Testis (tissue), 3 donors: Measurements from ENCODE around the gene CDK8. TPM values are rescaled to one million over a fixed set of nuclear protein-coding genes. Genes with fewer than 3 reads are reported as not detected.

Source experiments
- DNase-seq: peaks from one replicate; pipeline ENCODE4 v3.0.0-alpha.2; 2019
- H3K27ac ChIP-seq, 2 donors: fragments of 200-600 bp; sonication (generic); one replicate each; pipeline ENCODE4 v1.5.1; 2019
- H3K27me3 ChIP-seq: fragments of 200-600 bp; sonication (generic); one replicate; pipeline ENCODE4 v1.5.1; 2019
- H3K36me3 ChIP-seq: fragments of 200-600 bp; sonication (generic); one replicate; pipeline ENCODE4 v1.5.1; 2017; ENCODE audit warnings: low read depth; ENCODE audit errors: missing control alignments
- H3K4me1 ChIP-seq: fragments of 200-600 bp; sonication (generic); one replicate; pipeline ENCODE4 v1.5.1; 2019
- H3K4me3 ChIP-seq, 2 donors: fragments of 200-600 bp; sonication (generic); one replicate each; pipeline ENCODE4 v1.5.1; 2017 to 2019
- H3K9me3 ChIP-seq: fragments of 200-600 bp; sonication (generic); one replicate; pipeline ENCODE4 v1.5.1; 2017
- CTCF ChIP-seq, 3 experiments: fragments of 450-650 bp in 2 of 3; fragments of 200-600 bp in 1 of 3; sonication (generic) in 1 of 3; IDR thresholded peaks; one replicate each; pipeline ENCODE4 v1.5.1; 2016 to 2019; ENCODE audit warnings: antibody characterized with exemption in 3 of 3, mild to moderate bottlenecking in 2 of 3, moderate library complexity in 1 of 3
- POLR2A ChIP-seq: fragments of 450-650 bp; IDR thresholded peaks from one replicate; pipeline ENCODE4 v1.6.1; 2017; ENCODE audit warnings: antibody characterized with exemption, mild to moderate bottlenecking, moderate library complexity
- WGBS, 2 donors: methylation state at CpG; one replicate each; pipeline ENCODE4 v1.1.5; 2018; 5-methylcytosine and 5-hydroxymethylcytosine counted together
- intact Hi-C: fragments of 100-400 bp; cut with DNase I; formaldehyde crosslinking; loops from one replicate; pipeline ENCODE4 v1.15.1; 2023; ENCODE audit warnings: low total_unique reads
- polyA plus RNA-seq: library from polyadenylated mRNA; stranded (reverse); fragments of 350-450 nt; fragmentation: Illumina TruSeq; extraction: RNeasy Lipid Tissue Mini Kit (QIAGEN cat#74804); gene quantifications from one replicate; pipeline ENCODE4 v1.2.3, GENCODE V29; 2014; ENCODE audit warnings: low read depth, low replicate concordance; ENCODE audit not compliant: insufficient read depth
- total RNA-seq, 2 donors: library from RNA; depleted of rRNA; stranded (reverse); fragments of >200 nt; gene quantifications; one replicate each; pipeline ENCODE4 v1.2.3, GENCODE V29; 2016

CDK8 gene
- total and polyA plus RNA-seq, 3 donors from 2014 or later, result 16.5 to 31.7 (median 27.1) TPM

DNA sequence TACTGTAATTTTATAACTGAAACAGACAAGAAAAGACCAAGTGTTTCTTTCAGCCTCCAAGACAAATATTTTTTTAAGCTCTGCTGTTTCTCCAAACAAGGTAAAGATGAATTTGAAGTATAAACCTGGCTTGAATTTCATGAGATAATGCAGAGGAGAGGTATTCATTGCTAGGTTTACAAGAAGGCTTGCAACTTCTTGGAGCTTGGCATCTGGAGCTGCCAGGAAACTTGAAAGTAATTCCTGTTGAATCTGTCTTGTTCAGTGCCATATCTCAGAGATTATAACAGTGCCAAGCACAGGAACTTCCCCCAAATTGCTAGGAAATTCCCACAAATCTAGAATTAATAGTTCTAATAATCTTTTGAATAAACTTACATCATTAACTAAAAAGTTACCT lies 70.9 kb downstream of the CDK8 start:
- Histone ChIP-seq H3K4me3 (no peak overlapping the region), H3K9me3 (no peaks in the 10 kb centered on the region), H3K27ac (no peak overlapping the region), H3K27me3 (no peaks in the 10 kb centered on the region), H3K36me3 (no peaks in the 10 kb centered on the region), H3K4me1 (no peaks in the 10 kb centered on the region)
- TF ChIP-seq POLR2A (no peak), CTCF (IDR thresholded peaks at IDR 0.05) (no peak)
- intact Hi-C loops, result no loop called here
- DNase-seq, result no peak

DNA sequence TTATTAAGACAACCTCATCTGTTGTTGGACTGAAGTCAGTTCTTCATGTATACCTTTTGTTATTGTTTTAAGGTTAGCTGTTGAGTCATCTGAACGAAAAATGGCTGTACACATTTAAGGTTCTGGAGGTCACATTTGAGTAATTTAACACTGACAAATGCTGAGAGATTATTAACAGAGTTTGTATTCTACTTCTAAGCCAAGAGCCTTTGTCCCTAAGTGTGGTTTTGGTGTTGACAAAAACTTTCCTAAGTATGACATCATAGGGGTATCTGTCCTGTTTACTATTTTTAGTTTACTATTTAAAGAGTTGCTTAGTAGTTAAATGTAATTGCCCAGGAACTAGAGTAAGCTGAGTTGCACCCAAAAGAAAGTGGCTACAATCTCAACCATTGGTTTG lies 71.9 kb downstream of the CDK8 start:
- H3K4me1 ChIP-seq, result no peaks in the 10 kb centered on the region
- H3K9me3 ChIP-seq, result no peaks in the 10 kb centered on the region
- no peak for DNase-seq
- no peaks in the 10 kb centered on the region for H3K36me3 ChIP-seq
- TF ChIP-seq POLR2A (no peak), CTCF (IDR thresholded peaks at IDR 0.05) (no peak)
- no peak overlapping the region for H3K4me3 ChIP-seq
- WGBS, 2 donors, result 79 to 83% methylated on average over 1 of the region's 1 CpG
- intact Hi-C loops, result no loop called here
- no peak overlapping the region for H3K27ac ChIP-seq
- no peaks in the 10 kb centered on the region for H3K27me3 ChIP-seq

DNA sequence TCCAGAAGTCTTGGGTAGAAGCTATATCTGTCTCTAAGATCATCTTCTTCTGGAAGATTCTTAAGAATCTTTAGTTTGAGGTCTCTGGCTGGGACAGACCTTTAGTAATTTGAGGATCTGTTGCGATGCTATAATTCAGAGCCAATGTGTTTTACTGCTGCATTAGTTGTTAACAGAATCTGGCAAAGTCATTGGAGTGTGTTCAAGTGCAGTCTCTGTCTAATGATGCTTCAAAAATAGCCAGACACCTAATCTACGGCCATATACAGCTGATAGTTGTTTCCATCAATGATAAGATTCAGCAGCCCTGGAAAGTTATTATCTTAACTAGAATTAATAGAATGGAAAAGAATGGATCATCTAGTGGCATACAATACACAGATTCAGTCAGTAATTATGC lies 72.6 kb downstream of the CDK8 start:
- no peak for DNase-seq
- Histone ChIP-seq H3K9me3 (no peaks in the 10 kb centered on the region), H3K4me1 (no peaks in the 10 kb centered on the region), H3K36me3 (no peaks in the 10 kb centered on the region), H3K4me3 (no peak overlapping the region), H3K27ac (no peak overlapping the region), H3K27me3 (no peaks in the 10 kb centered on the region)
- intact Hi-C loops, result no loop called here
- 58 to 82% methylated on average over 2 of the region's 2 CpGs for WGBS, 2 donors
- TF ChIP-seq POLR2A, result no peak
- TF ChIP-seq CTCF (IDR thresholded peaks at IDR 0.05), result no peak

DNA sequence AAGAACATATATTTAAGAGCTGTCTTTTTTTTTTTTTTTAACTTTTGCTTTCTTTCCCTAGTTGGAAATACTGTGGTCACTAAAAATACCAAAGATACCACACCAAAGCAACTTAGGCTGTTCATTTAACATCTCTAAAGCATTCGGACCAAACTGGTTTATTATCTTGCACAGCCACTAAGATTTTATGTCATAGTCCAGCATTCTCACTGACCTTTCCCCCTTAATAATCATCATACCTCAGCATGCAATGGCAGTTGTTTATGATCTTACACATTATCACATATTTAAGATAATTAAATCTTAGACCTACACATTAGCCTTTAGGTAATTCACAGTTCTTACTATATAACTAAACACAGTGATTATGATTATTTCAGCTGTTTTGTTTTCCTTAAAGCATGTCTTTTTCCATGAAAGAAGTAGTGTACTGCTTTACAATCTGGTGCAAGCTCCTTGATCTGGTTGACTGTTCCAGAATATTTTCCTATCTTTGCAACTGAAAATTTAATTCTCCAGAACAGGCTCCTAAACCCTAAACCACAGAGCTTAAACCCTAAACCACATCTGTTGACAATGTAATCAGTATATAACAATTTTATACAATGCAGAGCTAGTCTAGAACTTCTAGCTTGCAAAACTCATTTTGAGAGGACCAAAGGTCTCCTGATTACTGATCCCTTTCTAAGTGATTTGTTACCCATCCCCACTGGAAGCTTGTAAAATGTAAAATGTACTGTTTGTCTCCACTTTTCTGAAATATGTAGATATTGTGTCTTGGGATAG lies 74.2 kb downstream of the CDK8 start:
- H3K4me1 ChIP-seq, result no peaks in the 10 kb centered on the region

More for the DNA sequence above, 74.2 kb downstream of the CDK8 start:
- 81 to 86% methylated on average over 1 of the region's 1 CpG for WGBS, 2 donors
- intact Hi-C loops, result no loop called here
- H3K27me3 ChIP-seq, result no peaks in the 10 kb centered on the region
- H3K9me3 ChIP-seq, result no peaks in the 10 kb centered on the region
- TF ChIP-seq POLR2A (no peak), CTCF (IDR thresholded peaks at IDR 0.05) (no peak)
- no peak overlapping the region for H3K27ac ChIP-seq
- H3K36me3 ChIP-seq, result no peaks in the 10 kb centered on the region
- H3K4me3 ChIP-seq, result no peak overlapping the region
- no peak for DNase-seq
